GM12872 (cell line): ENCODE data around the gene MPZ.

Experiments
- TF ChIP-seq, protein P1 (sequence below): IDR thresholded peaks from 3 replicates; pipeline ENCODE4 v1.5.1; 2011; ENCODE audit warnings: low read depth, mild to moderate bottlenecking, low read length, moderate library complexity; ENCODE audit not compliant: insufficient read depth

Gene MPZ

DNA sequence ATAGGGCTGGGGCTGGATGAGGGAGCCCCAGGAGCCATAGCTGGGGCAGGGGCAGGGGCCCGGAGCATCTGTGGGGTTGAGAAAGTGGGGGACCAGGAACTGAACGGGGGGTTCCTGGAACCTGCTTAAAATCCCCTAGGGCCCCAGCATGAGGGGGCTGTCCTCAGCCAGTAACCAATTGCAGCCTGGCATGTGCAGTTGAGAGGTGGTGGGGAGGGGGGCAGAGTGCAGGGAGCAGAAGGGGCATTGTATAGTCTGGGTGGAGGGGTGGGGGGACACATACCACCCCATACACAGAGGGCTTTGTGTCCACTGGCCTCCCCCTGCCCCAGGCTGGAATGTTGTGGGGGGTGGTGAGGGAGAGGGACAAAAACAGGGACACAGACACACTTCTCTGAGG is at the start of gene MPZ:
MPZ (minus strand) TSS at position 101 of the 400 bp plus-strand sequence; CDS start at position 38, 63 bp downstream.
- TF ChIP-seq, protein P1, sequence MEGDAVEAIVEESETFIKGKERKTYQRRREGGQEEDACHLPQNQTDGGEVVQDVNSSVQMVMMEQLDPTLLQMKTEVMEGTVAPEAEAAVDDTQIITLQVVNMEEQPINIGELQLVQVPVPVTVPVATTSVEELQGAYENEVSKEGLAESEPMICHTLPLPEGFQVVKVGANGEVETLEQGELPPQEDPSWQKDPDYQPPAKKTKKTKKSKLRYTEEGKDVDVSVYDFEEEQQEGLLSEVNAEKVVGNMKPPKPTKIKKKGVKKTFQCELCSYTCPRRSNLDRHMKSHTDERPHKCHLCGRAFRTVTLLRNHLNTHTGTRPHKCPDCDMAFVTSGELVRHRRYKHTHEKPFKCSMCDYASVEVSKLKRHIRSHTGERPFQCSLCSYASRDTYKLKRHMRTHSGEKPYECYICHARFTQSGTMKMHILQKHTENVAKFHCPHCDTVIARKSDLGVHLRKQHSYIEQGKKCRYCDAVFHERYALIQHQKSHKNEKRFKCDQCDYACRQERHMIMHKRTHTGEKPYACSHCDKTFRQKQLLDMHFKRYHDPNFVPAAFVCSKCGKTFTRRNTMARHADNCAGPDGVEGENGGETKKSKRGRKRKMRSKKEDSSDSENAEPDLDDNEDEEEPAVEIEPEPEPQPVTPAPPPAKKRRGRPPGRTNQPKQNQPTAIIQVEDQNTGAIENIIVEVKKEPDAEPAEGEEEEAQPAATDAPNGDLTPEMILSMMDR, result no peak

- TF ChIP-seq, protein P1, result no peak
Measured at GRCh38 chr1:161359291-161359690, 49.5 kb upstream of the MPZ start.

- TF ChIP-seq, protein P1, result no peak
Measured at GRCh38 chr1:161357073-161357472, 47.3 kb upstream of the MPZ start.

GRCh38 chr1:161351482-161351881 is 41.7 kb upstream of the MPZ start:
- TF ChIP-seq, protein P1, result no peak

DNA sequence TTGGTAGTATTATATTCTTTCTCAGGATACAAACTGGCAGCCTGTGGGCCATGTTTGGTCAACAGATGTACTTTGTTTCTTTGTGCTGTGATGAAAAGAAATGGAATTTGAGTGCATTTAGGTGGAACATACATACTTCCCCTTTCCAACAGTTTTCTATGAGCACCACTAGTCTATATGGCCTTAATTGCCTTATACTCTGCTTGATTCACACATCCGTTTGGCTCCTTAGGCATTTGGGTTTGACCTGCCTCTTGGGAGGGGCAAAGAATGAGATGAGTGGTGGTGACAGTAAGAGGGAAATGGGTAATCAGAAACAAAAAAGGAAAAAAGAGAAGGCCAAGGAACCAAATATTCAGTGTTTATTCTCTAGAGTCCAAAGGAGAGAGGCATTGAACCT is 40.9 kb upstream of the MPZ start:
- TF ChIP-seq, protein P1, result no peak

DNA sequence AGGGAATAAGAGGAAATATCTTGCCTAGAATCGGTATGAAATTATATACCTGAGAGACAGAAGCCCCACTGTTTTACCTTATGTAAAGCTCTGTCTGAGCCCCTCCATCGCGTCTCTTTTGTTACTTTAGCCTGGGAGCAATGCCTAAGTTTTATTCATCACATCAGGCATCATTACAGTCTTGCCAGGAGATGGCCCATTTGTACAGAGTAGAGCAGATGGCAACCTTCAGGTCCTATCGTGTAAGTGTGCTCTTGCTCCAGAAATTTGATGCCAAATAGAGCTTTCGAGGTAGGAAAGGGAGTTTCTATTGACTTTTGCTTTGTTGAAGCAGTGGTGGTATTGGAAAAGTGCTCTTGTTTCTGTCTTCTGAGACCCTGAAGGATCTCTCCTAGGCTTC is 33.1 kb upstream of the MPZ start:
- TF ChIP-seq, protein P1, result no peak

DNA sequence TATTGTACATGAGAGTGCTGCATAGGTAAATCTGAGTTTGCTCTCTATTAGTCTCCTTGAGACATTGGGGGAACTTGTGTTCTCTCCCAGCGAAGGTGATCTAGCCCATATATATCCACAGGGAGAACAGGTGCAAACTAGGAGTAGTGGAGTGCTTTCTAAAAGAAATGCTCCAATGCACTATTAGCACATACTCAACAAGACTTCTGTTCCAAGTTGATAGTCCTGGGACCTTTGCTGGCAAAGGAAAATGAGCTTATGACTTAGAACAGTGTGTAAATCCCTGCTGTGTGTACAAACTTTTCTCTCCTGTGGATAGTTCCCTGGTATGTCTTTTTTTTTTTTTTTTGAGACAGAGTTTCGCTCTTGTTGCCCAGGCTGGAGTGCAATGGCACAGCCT is 32.4 kb upstream of the MPZ start:
- TF ChIP-seq, protein P1, result no peak

DNA sequence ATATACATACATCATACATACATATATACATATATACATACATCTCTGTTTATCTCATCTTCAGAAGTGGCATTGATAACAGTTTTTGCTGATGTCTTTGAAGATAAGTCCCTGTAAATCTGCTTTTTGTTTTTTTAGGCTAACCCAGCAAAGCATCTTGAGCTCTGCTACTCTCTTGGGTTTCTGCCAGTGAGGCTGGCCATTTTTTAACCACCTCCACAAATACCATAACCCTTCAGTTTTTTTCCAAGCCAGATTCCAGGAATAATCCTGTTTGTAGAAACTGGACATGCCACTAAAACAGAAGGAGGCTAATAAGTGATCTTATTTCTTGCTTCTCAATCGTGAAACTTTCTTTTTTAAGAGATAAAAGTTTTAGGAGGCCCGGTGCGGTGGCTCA is 26.0 kb upstream of the MPZ start:
- TF ChIP-seq, protein P1, result no peak
